Suppressor macrophage treated with lipopolysaccharide for 4 hours (primary cell): ENCODE measurements around the gene OR2V1.
"Not testable (repeated sequence)": the region's sequence is repeated elsewhere in the genome, so short reads cannot be mapped to it uniquely, and the experiment has no call there.

Experiments
- DNase-seq: peaks from one replicate; pipeline ENCODE4 v3.0.0-alpha.2; 2020

OR2V1 gene

GRCh38 chr5:181127456-181127855 is 3.5 kb downstream of the OR2V1 start:
- DNase-seq: no peak

DNA sequence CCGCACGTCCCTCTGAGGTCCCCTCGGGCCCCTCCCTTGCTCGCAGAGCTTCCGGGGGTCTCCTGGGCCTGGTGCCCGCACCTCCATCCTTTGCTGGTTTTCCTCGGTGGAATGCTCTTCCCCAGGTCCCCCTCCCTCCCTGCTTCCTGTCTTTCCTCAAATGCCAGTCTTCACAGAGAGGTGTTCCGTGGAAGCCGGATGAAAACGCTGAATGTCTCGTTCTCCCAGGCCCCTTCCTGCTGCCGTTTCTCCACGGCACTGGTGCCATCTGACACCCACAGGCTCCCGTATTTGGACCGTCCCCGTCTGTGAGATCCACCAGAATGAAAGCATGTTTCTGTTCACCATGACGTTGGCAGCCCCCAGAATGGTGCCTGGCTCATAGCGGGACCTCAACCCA is 4.1 kb downstream of the OR2V1 start:
- no peak for DNase-seq

GRCh38 chr5:181124526-181124925 is 6.4 kb downstream of the OR2V1 start:
- no peak for DNase-seq

DNA sequence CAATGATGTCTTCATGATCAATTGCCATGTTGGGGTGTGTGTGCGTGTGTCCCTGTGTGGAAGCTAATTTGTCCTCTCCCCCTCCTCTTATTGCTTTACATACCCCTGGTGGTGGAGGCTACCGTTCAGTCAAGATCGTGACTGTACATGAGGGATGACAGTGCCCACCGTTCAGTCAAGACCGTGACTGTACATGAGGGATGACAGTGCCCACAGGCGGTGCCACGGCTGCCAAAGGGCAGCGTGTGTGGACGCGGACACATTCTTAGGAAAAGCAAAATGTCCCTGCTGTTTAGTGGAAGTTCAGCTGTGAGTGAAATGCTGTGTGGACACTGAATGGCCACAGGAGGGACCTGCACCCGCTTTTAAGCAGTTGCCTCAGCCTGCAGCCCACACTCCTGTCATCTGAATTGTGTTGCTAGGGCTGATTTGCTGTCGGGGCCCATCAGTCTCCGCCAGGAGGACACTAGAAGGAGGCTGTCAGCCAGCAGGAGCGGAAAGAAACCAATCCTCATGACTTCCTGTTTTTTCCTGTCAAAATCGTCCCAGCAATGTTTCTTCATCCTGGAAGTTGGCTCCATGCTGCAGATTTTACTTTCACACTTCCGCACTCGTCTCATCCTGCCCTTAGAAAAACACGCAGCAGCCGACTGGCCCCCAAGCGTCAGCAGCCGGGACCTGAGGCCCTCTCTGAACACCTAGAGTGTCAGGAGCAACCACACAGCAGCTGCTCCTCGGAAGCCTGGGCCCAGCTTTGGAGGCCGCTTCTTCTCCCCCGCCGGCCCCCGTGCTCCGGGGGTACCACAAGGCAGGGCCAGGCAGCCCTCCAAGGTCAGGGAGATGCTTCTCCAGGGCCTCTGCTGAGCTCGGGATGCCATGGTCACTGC is 9.1 kb downstream of the OR2V1 start:
- DNase-seq: peak; percentile 10

- DNase-seq: no peak
Observed at GRCh38 chr5:181120761-181121160, 10.2 kb downstream of the OR2V1 start.

- no peak for DNase-seq
Observed at GRCh38 chr5:181120306-181120705, 10.7 kb downstream of the OR2V1 start.

DNA sequence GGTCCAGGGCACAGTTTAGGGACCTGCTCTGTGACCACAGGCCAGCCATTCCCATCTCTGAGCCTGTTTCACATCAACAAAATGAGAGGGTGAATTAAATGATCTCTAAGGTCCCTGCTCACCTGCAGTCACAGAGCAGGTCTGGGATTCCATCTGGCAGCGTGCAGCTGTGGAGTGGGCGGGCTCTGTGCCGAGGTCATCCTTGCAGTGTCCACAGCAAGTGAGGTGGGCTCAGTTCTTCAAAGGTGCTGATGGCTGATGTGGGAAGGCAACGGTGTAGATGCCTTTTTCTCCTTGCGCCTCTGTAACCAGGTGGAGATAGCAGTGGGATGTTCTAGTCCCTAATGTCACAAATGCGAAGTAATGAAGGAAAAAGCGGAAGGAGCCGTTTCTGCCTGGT is 11.9 kb downstream of the OR2V1 start:
- DNase-seq: no peak

DNA sequence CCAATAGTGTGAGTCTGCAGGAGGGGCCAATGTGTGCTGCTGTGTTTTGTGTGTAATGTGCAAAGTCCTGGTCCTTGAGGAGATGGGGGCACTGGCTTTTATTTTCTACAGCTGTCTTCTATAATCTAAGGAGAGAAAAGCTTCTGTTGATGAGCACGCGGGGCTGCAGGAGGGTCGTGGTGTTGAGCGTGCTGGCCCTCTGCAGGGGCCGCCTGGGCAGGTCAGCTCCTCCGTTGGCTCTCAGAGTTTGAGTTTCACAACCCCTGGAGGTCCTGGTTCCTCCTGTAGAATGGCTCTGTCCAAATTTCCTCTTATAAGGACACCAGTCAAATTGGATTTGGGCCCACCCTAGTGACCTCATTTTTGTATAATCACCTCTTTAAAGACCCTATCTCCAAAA is 12.6 kb downstream of the OR2V1 start:
- DNase-seq: no peak

DNA sequence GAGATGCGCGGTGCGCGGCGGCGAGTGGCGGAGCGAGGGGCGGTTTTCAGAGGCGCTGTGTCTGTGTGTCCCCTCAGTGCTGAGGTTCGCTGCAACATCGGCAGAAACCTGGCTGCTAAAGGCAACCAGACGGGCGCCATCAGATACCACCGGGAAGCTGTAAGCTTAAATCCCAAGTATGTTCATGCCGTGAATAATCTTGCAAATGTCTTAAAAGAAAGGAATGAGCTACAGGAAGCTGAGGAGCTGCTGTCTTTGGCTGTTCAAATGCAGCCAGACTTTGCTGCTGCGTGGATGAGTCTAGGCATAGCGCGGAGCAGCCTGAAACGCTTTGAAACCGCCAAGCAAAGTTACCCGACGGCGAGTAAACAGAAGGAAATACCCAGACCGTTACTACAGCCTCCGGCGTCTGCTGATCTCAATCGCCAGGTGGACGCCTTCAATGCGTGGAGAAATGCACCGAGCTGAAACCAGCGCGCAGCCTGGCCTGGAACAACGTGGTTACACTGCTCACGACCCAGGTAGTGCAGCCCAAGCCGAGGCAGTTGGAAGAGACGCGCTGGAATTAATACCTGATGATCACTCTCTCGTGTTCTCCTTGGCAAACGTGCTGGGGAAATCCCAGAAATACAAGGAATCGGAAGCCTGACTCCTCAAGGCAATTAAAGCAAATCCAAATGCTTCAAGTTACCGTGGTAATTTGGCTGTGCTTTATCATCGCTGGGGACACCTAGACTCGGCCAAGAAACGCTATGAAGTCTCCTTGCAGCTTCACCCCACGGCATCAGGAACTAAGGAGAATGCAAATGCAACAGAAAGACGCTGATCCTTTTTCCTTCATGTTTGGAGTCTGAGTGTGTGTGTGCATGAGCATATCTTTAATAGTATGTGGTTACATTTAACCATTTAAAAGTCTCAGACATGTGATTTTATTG is 15.9 kb downstream of the OR2V1 start:
- no peak for DNase-seq

- DNase-seq: no peak
Observed at GRCh38 chr5:181114284-181114843, 16.6 kb downstream of the OR2V1 start.

DNA sequence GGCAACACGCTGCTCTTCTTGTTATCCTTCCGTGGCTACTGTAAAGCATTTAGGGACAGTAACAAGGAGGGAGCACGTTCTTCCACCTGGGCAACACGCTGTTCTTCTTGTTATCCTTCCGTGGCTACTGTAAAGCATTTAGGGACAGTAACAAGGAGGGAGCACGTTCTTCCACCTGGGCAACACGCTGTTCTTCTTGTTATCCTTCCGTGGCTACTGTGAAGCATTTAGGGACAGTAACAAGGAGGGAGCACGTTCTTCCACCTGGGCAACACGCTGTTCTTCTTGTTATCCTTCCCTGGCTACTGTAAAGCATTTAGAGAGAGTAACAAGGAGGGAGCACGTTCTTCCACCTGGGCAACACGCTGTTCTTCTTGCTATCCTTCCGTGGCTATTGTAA is 17.4 kb downstream of the OR2V1 start:
- not testable (repeated sequence) for DNase-seq

- DNase-seq: no peak
Observed at GRCh38 chr5:181112476-181112875, 18.5 kb downstream of the OR2V1 start.

DNA sequence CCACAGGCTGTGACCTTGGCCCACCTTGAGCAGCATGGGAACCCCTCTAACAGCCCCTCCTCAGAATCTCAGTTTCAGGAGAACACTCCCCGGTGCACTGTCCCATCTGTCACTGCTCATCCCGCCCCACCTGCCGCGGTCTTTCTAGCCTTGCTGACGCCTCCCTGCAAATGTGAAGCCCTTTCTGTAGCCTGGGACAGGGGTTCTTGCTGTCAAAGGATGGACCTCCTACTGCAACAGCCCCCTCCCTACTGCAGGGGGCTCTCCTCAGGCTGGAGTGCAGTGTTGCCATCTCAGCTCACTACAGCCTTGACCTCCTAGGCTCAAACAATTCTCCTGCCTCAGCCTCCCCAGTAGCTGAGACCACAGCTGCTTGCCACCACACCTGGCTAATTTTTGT is 20.0 kb downstream of the OR2V1 start:
- DNase-seq: no peak

DNA sequence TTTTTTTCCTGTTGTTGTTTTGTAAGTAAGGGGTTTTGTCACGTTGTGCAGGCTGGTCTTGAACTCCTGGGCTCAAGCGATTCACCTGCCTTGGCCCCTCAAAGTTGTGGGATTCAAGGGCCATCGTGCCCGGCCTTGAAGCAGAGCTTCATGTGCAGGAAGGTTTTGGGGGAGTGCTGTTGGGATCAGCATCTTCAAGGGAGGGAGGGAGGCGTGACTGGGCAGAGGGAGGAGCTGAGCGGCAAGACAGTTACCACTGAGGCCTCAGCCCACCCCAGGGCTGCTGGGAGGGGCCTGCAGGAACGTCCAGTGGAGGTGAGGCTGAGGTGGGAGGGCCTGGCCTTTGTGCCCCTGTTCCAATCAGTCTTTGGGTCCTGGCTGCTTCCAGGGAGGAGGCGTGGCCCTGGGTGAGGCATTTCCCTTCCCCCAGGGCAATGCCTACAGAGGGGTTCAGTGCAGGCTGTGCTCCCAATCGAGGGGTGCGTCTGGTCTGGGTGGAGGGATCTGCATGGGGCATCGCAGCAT is 21.4 kb downstream of the OR2V1 start:
- DNase-seq: no peak

DNA sequence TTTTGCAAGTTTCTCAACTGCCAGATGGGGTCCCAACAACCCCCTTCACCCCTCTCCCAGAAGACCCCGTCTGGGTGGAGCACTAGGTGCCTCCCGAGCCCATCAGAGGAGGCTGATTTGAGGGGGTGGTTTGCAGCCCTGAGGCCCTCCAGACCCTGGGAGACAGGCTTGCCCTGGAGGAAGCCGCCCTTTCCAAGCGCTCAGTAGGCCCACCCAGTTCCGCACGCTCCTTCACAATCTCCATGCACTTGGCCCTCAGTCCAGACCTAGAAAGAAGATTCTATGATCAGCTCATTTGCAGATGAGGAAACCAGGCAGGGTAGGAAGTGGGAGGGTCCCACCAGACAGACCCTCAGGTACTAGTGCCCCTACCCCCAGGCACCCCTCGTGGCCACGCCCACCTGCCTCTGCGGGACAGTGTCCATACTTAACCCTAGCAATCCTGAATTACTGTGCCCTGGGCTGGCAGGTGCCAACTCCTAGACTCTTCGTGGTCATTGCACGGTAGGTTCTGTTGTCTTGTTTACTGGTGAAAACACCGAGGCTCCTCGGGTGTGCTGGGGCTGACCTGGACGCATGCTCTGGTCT is 22.3 kb downstream of the OR2V1 start:
- DNase-seq: no peak

GRCh38 chr5:181107699-181108098 is 23.3 kb downstream of the OR2V1 start:
- no peak for DNase-seq

DNA sequence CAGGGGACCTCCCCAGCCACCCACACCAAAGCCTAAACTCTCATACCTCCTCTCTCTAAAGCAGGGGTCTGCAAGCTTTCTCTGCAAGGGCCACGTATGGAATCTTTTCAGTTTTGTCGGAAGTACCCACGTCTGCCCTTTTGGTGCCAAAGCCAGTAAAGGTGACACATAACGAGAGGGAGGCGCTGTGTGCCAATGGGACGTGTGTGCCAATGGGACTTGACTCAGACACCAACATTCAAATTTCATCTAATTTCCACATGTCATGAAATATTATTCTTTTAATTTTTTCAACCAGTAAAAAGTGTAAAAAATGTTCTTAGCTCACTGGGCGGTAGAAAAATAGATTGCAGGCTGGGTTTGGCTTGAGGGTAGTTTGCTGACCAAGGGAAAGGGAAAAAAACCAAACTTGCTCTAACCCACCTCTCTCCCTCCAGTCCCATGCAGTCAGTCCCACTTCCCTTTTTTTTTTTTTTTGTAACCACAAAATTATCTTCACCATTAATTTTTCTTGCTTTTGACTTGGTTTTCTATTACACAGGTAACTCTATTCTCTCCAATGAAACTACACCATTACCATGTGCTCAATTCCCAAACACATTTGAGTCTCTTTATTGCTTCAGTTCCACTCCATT is 25.5 kb downstream of the OR2V1 start:
- DNase-seq: no peak

GRCh38 chr5:181104606-181105390 is 26.2 kb downstream of the OR2V1 start:
- not testable (repeated sequence) for DNase-seq

DNA sequence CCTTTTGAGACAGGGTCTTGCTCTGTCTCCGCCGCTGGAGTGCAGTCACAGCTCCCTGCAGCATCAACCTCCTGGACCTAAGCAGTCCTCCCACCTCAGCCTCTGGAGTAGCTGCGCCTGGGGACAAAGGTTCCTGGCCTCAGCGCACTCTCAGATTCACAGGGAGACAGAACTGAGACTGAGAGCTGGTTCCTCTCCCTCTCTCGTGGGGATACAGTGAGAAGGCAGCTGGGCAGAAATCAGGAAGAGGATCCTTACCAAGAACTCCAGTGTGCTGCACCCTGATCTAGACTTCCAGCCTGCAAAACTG is 26.8 kb downstream of the OR2V1 start:
- not testable (repeated sequence) for DNase-seq

GRCh38 chr5:181101930-181102674 is 28.9 kb downstream of the OR2V1 start:
- DNase-seq: not testable (repeated sequence)
